Endodermal cell (in vitro differentiated cells): Measurements from ENCODE around the gene WDFY2. TPM values are rescaled to one million over a fixed set of nuclear protein-coding genes. Genes with fewer than 3 reads are reported as not detected.
A peak's percentile ranks its signal among the peaks of the same experiment; 100 is the strongest.

Experiments
- DNase-seq: peaks from one replicate; pipeline ENCODE4 v3.0.0-alpha.2; 2017
- H3K27ac ChIP-seq: 2 replicates; pipeline ENCODE4 v1.5.1; 2013; ENCODE audit warnings: mild to moderate bottlenecking, low read depth, low read length, moderate library complexity
- H3K27me3 ChIP-seq: 2 replicates; pipeline ENCODE4 v1.6.1; 2013; ENCODE audit warnings: mild to moderate bottlenecking, low read length, moderate library complexity; ENCODE audit not compliant: insufficient read depth, control insufficient read depth, poor library complexity, severe bottlenecking
- H3K36me3 ChIP-seq: 2 replicates; pipeline ENCODE4 v1.7.0; 2013; ENCODE audit warnings: mild to moderate bottlenecking, low read length, moderate library complexity; ENCODE audit not compliant: control insufficient read depth, insufficient read depth
- H3K4me1 ChIP-seq: one replicate; pipeline ENCODE4 v1.7.0; 2013; ENCODE audit warnings: low read length; ENCODE audit not compliant: control insufficient read depth, insufficient read depth
- H3K4me3 ChIP-seq: 2 replicates; pipeline ENCODE4 v1.5.1; 2013; ENCODE audit warnings: mild to moderate bottlenecking, low read length, moderate library complexity
- H3K9ac ChIP-seq: 2 replicates; pipeline ENCODE4 v1.6.1; 2013; ENCODE audit warnings: mild to moderate bottlenecking, low read length, moderate library complexity; ENCODE audit not compliant: poor library complexity, severe bottlenecking; ENCODE audit errors: extremely low read depth
- H3K9me3 ChIP-seq: 2 replicates; pipeline ENCODE4 v1.6.1; 2013; ENCODE audit warnings: mild to moderate bottlenecking, low read length, moderate library complexity; ENCODE audit not compliant: control insufficient read depth
- H3K27ac Mint-ChIP-seq: 2 replicates; pipeline ENCODE4 v1.8.0; 2020; ENCODE audit warnings: mixed read lengths
- H3K27me3 Mint-ChIP-seq: 2 replicates; pipeline ENCODE4 v1.8.0; 2021; ENCODE audit warnings: mild to moderate bottlenecking, mixed read lengths; ENCODE audit not compliant: insufficient read depth
- H3K36me3 Mint-ChIP-seq: 2 replicates; pipeline ENCODE4 v1.8.0; 2020; ENCODE audit warnings: low read depth, mixed read lengths
- H3K4me1 Mint-ChIP-seq: 2 replicates; pipeline ENCODE4 v1.8.0; 2020; ENCODE audit warnings: mixed read lengths
- H3K4me3 Mint-ChIP-seq: 2 replicates; pipeline ENCODE4 v1.8.0; 2020; ENCODE audit warnings: mild to moderate bottlenecking, moderate library complexity, mixed read lengths
- H3K9me3 Mint-ChIP-seq: 2 replicates; pipeline ENCODE4 v1.8.0; 2020; ENCODE audit warnings: mild to moderate bottlenecking, mixed read lengths
- CTCF ChIP-seq: fragments of 200-600 bp; sonication (generic); conservative IDR thresholded peaks from 2 replicates; pipeline ENCODE4 v1.5.0; 2021; ENCODE audit warnings: antibody characterized with exemption, mild to moderate bottlenecking
- WGBS, 2 experiments: methylation state at CpG; one replicate each; pipeline versions ENCODE4 v1.1.5 to v1.1.7; 2013; ENCODE audit warnings: missing lambda C conversion rate in 2 of 2, mixed read lengths in 1 of 2; ENCODE audit not compliant: insufficient coverage in 1 of 2, insufficient read length in 1 of 2; 5-methylcytosine and 5-hydroxymethylcytosine counted together
- total RNA-seq, 2 donors: library from RNA; stranded (reverse); fragmentation: NEBNext Ultra II Directional in 1 of 2; extraction: Animal tissue kit (Norgen Biotek cat#: 25700) in 1 of 2; gene quantifications; 2 replicates in 1 of 2; 3 replicates in 1 of 2; pipeline ENCODE4 v1.2.1, GENCODE V29; 2021

The WDFY2 gene
- total RNA-seq, 2 donors from 2014 or later = 20.6 to 28.0 TPM

- no peak overlapping the region for H3K4me3 ChIP-seq
- DNase-seq = no peak
- no peaks in the 10 kb centered on the region for H3K27me3 ChIP-seq
- no peak for TF ChIP-seq CTCF
- no peaks in the 10 kb centered on the region for H3K27me3 Mint-ChIP-seq
- peak overlapping the region; percentile 84 for H3K27ac ChIP-seq
- H3K9me3 ChIP-seq = no peaks in the 10 kb centered on the region
- peaks cover 28% of the 10 kb centered on the region for H3K36me3 ChIP-seq
- no peak overlapping the region for H3K4me3 Mint-ChIP-seq
- H3K4me1 ChIP-seq = no peaks in the 10 kb centered on the region
- H3K9me3 Mint-ChIP-seq = no peaks in the 10 kb centered on the region
- H3K4me1 Mint-ChIP-seq = no peaks in the 10 kb centered on the region
- H3K9ac ChIP-seq = no peak overlapping the region
- peak overlapping the region; percentile 23 for H3K27ac Mint-ChIP-seq
- WGBS, 2 experiments = 83 to 100% methylated on average over 1 to 6 of the region's 6 CpGs
- peaks cover 27% of the 10 kb centered on the region for H3K36me3 Mint-ChIP-seq
Measured at GRCh38 chr13:51739027-51739764, 154.9 kb downstream of the WDFY2 start.

- no peak overlapping the region for H3K27ac Mint-ChIP-seq
- 95 to 100% methylated on average over 3 to 5 of the region's 5 CpGs for WGBS, 2 experiments
- TF ChIP-seq CTCF = no peak
- H3K4me3 Mint-ChIP-seq = no peak overlapping the region
- H3K27me3 Mint-ChIP-seq = no peaks in the 10 kb centered on the region
- H3K27me3 ChIP-seq = no peaks in the 10 kb centered on the region
- no peak overlapping the region for H3K9ac ChIP-seq
- peaks cover 22% of the 10 kb centered on the region for H3K36me3 Mint-ChIP-seq
- no peaks in the 10 kb centered on the region for H3K4me1 ChIP-seq
- H3K9me3 ChIP-seq = no peaks in the 10 kb centered on the region
- H3K27ac ChIP-seq = no peak overlapping the region
- no peak for DNase-seq
- peaks cover 28% of the 10 kb centered on the region for H3K36me3 ChIP-seq
- H3K9me3 Mint-ChIP-seq = no peaks in the 10 kb centered on the region
- no peak overlapping the region for H3K4me3 ChIP-seq
- H3K4me1 Mint-ChIP-seq = no peaks in the 10 kb centered on the region
Measured at GRCh38 chr13:51740698-51741097, 156.4 kb downstream of the WDFY2 start.

GRCh38 chr13:51742031-51742430 is 157.8 kb downstream of the WDFY2 start:
- TF ChIP-seq CTCF = no peak
- H3K9ac ChIP-seq = no peak overlapping the region
- peaks cover 3% of the 10 kb centered on the region for H3K9me3 Mint-ChIP-seq
- peaks cover 27% of the 10 kb centered on the region for H3K36me3 Mint-ChIP-seq
- H3K27ac Mint-ChIP-seq = no peak overlapping the region
- no peak overlapping the region for H3K4me3 ChIP-seq
- no peak overlapping the region for H3K27ac ChIP-seq
- peaks cover 12% of the 10 kb centered on the region for H3K9me3 ChIP-seq
- no peaks in the 10 kb centered on the region for H3K4me1 ChIP-seq
- H3K4me1 Mint-ChIP-seq = no peaks in the 10 kb centered on the region
- no peak overlapping the region for H3K4me3 Mint-ChIP-seq
- H3K27me3 ChIP-seq = no peaks in the 10 kb centered on the region
- 97 to 100% methylated on average over 2 of the region's 2 CpGs for WGBS, 2 experiments
- peaks cover 28% of the 10 kb centered on the region for H3K36me3 ChIP-seq
- H3K27me3 Mint-ChIP-seq = no peaks in the 10 kb centered on the region
- no peak for DNase-seq
